ENCODE data around the gene PIK3CB. TPM values are rescaled to one million over a fixed set of nuclear protein-coding genes. Genes with fewer than 3 reads are reported as not detected.

PIK3CB gene
- total and polyA plus RNA-seq, 2 of the 8 experiments (the other 6 are each of a cell fraction or from before 2014, with no cell fraction given) = 8.3 to 35.2 TPM

DNA sequence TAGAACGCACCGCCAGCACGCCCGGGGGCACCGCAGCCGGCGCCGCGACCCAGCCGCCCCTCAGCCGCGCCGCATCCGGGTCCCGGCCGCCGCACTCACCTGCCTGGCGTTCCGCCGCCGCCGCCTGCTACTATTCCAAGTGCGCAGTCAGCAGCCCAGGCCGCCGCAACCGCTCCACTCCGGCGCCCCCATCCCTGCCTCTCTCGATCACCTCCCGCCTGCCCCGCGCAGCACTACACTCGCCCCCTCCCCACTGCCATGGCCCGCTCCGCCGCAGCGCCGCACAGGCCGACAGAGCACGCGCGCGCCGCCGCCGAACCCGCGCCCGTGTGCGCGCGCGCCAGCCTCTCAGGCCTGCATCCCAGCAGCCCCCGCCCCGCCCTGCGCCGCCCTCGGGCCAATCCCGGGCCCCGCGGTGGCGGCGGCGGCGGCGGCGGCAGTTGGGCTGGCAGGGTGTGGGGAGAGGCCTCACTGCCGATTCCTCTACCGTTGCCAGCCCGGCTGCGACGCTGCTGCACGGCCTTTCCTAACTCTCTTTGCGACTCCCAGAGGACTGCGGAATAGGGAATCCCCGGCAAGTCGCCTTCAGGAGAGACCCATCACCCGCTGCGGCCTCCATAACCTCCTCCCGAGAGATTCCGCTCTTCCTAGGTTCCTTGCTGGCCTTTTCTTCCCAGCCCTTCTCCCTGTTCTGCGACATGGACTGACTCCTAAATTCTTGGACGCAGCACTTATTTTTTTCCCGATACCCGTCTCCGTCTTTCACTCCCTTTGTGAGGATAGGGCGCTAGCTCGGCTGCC is at the start of gene PIK3CB (continued):
- TF ChIP-seq MAFK (IDR thresholded peaks at IDR 0.05; ENCODE audit: low read depth, low read length) (no peak; the same call in 1 of the 2 replicates), SRF (IDR thresholded peaks at IDR 0.05; ENCODE audit: low read depth, low read length) (no peak), CHD1 (IDR thresholded peaks at IDR 0.05; ENCODE audit: low read depth, low read length) (no peak), RBBP5 (IDR thresholded peaks at IDR 0.05; ENCODE audit: borderline replicate concordance, low read depth, low read length) (no peak; the same call in 1 of the 2 replicates), RAD21 (IDR thresholded peaks at IDR 0.05 in 1 of 2, conservative IDR thresholded peaks at IDR 0.05 in 1 of 2; ENCODE audit: low read depth in 2 of 2, low read length in 2 of 2) (peak in 1 of 2 experiments; percentile 0; a peak in 2 of 4 replicates), CEBPB (IDR thresholded peaks at IDR 0.05; ENCODE audit: low read depth, low read length) (no peak), EGR1 (IDR thresholded peaks at IDR 0.05; ENCODE audit: borderline replicate concordance, low read depth, low read length) (no peak), SP2 (IDR thresholded peaks at IDR 0.05; ENCODE audit: low read length) (no peak), RFX5 (IDR thresholded peaks at IDR 0.05; ENCODE audit: borderline replicate concordance, low read depth, low read length) (no peak), ZNF274 (IDR thresholded peaks at IDR 0.05; ENCODE audit: borderline replicate concordance, extremely low read depth, low read length) (no peak), KDM5A (IDR thresholded peaks at IDR 0.05; ENCODE audit: low read length) (no peak), TAF1 (IDR thresholded peaks at IDR 0.05; ENCODE audit: low read depth, low read length) (peak; percentile 90), TBP (IDR thresholded peaks at IDR 0.05; ENCODE audit: low read depth, low read length) (peak; percentile 65; the same call in 1 of the 2 replicates), KDM1A (IDR thresholded peaks at IDR 0.05; ENCODE audit: borderline replicate concordance, low read length) (no peak; the same call in 1 of the 2 replicates), ASH2L (IDR thresholded peaks at IDR 0.05; ENCODE audit: low read length) (no peak), CBX8 (IDR thresholded peaks at IDR 0.05; ENCODE audit: borderline replicate concordance, low read depth, low read length) (no peak), GTF2F1 (IDR thresholded peaks at IDR 0.05; ENCODE audit: borderline replicate concordance, low read depth, low read length) (no peak), PHF8 (conservative IDR thresholded peaks at IDR 0.05; ENCODE audit: low read depth, low read length) (peak; percentile 77), SIRT6 (IDR thresholded peaks at IDR 0.05; ENCODE audit: low read length) (no peak), KDM4A (IDR thresholded peaks at IDR 0.05; ENCODE audit: low read depth, low read length, severe bottlenecking) (peak; percentile 40)
- TF ChIP-seq, protein P1, sequence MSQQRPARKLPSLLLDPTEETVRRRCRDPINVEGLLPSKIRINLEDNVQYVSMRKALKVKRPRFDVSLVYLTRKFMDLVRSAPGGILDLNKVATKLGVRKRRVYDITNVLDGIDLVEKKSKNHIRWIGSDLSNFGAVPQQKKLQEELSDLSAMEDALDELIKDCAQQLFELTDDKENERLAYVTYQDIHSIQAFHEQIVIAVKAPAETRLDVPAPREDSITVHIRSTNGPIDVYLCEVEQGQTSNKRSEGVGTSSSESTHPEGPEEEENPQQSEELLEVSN (IDR thresholded peaks at IDR 0.05) = no peak
- TF ChIP-seq, protein P2, sequence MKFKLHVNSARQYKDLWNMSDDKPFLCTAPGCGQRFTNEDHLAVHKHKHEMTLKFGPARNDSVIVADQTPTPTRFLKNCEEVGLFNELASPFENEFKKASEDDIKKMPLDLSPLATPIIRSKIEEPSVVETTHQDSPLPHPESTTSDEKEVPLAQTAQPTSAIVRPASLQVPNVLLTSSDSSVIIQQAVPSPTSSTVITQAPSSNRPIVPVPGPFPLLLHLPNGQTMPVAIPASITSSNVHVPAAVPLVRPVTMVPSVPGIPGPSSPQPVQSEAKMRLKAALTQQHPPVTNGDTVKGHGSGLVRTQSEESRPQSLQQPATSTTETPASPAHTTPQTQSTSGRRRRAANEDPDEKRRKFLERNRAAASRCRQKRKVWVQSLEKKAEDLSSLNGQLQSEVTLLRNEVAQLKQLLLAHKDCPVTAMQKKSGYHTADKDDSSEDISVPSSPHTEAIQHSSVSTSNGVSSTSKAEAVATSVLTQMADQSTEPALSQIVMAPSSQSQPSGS (IDR thresholded peaks at IDR 0.05; ENCODE audit: low read length) = no peak
